ENCODE results near the gene MAP2.

- TF ChIP-seq CTCF (IDR thresholded peaks at IDR 0.05): no peak
- no peak for TF ChIP-seq POLR2A (IDR thresholded peaks at IDR 0.05)
- TF ChIP-seq POLR2AphosphoS5 (IDR thresholded peaks at IDR 0.05; ENCODE audit: insufficient read depth in 1 of 2, low read depth in 1 of 2): peak in 1 of 2 donors; percentile 48
Observed at GRCh38 chr2:209431701-209432100, 7.9 kb downstream of the MAP2 start.
